Pulmonary artery endothelial cell (primary cell): ENCODE results near the gene SUN5. TPM values are rescaled to one million over a fixed set of nuclear protein-coding genes. Genes with fewer than 3 reads are reported as not detected.
"Not testable (repeated sequence)": the region's sequence is repeated elsewhere in the genome, so short reads cannot be mapped to it uniquely, and the experiment has no call there.

ENCODE experiments used
- DNase-seq: peaks from one replicate; pipeline ENCODE4 v3.0.0-alpha.2; 2011; ENCODE audit warnings: low read depth, low spot score
- total RNA-seq: library from RNA; depleted of rRNA; stranded (reverse); fragments of >200 nt; gene quantifications from 2 replicates; pipeline ENCODE4 v1.2.3, GENCODE V29; 2014

Gene SUN5
- total RNA-seq, 1 donor from 2014 or later, result not detected

GRCh38 chr20:32977281-32978008 lies 26.8 kb downstream of the SUN5 start:
- no peak for DNase-seq

DNA sequence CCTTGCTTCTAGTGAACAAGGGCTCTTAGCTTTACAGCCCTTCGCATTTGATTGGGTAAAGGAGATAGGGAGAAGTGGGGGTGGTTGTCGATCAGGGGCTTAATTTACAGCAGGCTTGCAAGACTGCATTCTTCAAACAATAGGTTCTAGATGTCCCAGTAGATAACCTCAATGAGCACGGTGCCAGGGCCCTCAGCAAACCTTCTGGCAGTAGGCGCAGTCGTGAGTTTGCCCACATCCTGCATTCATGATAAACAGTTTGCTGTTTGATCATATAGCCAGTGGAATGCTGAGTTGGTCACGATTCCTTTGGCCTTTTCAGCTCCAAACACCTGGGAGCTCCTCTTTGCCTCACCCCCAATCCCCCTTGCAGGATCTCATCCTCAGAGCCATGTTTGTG lies 27.5 kb downstream of the SUN5 start:
- no peak for DNase-seq

DNA sequence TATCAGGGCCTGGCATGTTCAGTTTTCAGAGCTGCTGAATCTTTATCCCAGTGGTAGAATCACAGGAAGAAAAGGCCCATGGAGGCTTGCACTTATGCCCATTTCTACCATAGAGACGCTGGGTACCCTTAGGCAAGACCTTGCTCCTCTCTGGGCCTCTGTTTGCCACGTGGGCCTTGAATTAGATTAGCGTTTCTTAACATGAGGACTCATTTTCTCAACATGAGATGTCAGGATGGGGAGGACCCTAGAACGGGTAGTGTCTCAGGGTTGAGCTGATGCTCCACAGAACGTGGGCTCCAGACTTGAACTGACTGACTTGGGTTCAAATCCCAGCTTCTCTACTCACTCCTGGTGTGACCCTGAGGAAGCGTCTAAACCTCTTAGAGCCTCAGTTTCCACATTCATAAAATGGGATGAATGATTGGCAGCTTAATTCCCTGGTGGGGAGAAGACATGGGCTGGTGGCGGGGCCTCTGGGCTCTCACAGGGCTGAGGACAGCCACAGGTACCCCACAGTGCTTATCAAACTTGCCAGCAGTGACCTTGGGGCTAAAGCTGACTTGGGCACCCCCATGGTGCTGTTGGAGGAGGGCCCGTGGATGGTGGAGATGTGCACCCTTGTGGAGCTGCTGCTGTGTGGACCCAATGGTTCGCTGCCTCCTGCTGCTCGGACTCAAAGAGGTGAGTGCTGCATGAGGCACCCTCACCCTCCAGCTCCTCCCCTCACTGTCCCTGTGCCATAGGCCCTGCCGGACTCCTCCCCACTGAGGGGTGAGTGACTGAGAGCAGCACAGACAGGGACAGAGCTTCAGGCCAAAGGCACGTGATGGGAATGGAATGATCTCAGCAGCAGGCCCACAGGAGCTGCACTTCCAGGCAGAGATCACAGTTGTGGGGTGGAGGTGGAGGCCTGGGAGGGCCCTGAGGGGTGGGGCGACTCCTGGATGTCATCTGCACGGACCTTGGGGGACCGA lies 28.2 kb downstream of the SUN5 start:
- no peak for DNase-seq

GRCh38 chr20:32975121-32975520 lies 29.1 kb downstream of the SUN5 start:
- not testable (repeated sequence) for DNase-seq

GRCh38 chr20:32974204-32975064 lies 29.8 kb downstream of the SUN5 start:
- DNase-seq, result not testable (repeated sequence)

GRCh38 chr20:32973077-32973717 lies 31.0 kb downstream of the SUN5 start:
- no peak for DNase-seq

- DNase-seq, result no peak
These were observed 31.8 kb downstream of the SUN5 start for GRCh38 chr20:32972181-32973076.

- no peak for DNase-seq
These were observed 32.5 kb downstream of the SUN5 start for GRCh38 chr20:32971703-32972161.

DNA sequence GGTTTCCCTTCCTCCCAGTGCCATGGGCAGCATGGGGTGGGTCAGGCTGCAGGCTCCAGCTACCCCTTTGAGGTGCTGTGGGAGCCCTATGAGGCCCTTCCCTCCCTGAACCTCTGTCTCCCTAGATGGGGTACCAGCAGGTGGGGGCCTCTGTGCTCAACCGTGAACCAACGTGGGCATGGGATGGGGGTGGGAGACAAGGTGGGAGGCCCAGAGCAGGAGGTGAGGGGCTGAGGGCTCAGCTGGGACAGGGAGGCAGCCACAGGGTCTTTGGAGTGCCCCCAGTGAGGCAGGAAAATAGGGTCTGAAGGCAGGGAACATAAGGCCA lies 33.3 kb downstream of the SUN5 start:
- no peak for DNase-seq

- no peak for DNase-seq
These were observed 33.9 kb downstream of the SUN5 start for GRCh38 chr20:32970115-32970972.

DNA sequence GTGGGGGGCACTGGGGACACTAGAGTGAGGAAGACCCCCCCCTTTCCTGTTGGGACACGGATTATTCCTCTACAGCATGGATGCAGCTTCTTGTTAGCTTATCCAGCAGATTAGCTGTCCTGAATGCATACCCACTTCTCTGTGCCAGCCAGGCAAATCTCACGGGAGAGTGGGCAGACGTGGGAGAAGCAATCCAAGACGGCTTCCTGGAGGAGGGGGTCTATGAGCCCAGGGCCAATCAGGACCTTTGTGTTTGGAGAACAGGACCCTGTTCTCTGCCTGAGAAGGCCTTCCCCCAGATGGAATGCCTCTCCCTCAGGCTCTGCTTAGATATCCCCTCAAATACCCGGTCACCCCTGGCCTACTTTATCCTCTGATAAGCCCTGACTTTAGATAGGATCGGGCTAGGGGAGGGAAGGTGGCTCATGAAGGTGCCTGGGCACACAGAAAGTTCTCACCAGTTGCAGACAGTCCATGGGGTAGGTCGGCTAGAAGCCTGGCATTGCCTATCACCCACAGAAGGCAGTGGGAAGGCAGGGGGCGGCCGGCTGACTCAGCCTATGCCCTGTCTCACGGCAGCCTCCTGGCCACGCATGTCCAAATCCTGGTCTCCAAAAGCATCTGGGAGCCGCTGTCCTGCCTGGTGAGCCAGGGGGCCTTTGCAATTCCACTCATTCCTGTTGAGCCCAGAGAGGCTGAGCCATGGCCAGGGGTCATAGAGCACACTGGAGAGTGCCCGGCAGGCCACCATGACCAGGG lies 34.7 kb downstream of the SUN5 start:
- DNase-seq, result no peak

DNA sequence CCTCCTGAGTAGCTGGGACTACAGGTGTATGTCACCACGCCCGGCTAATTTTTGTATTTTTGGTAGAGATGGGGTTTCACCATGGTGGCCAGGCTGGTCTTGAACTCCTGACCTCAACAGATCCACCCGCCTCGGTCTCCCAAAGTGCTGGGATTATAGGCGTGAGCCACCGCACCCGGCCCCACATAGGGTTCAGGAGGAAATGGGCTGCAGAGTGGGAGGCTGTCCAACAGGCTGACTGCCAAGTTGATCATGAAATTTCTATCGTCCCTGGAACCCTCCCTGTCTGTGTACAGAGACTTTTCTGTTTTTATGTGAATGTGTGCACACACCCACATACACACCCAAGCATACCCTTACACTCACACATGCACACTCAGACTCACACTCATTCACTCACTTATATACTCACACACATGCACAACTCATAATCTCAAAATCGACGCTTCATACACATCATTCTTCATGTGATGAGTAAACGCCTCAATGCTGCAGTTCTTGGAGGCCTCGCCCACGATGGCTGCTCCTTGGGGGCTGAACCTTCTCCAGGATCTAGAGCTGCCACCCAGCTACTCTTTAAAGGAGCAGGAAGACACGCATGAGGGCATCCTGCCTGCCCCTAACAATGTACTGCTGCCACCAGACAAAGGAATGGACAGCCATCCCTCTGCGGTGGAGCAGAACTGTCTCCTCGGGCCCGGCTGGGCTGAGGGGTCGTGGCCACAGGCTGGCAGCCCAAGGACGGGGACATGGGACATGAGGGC lies 35.6 kb downstream of the SUN5 start:
- no peak for DNase-seq

GRCh38 chr20:32967961-32968457 lies 36.2 kb downstream of the SUN5 start:
- DNase-seq, result no peak

DNA sequence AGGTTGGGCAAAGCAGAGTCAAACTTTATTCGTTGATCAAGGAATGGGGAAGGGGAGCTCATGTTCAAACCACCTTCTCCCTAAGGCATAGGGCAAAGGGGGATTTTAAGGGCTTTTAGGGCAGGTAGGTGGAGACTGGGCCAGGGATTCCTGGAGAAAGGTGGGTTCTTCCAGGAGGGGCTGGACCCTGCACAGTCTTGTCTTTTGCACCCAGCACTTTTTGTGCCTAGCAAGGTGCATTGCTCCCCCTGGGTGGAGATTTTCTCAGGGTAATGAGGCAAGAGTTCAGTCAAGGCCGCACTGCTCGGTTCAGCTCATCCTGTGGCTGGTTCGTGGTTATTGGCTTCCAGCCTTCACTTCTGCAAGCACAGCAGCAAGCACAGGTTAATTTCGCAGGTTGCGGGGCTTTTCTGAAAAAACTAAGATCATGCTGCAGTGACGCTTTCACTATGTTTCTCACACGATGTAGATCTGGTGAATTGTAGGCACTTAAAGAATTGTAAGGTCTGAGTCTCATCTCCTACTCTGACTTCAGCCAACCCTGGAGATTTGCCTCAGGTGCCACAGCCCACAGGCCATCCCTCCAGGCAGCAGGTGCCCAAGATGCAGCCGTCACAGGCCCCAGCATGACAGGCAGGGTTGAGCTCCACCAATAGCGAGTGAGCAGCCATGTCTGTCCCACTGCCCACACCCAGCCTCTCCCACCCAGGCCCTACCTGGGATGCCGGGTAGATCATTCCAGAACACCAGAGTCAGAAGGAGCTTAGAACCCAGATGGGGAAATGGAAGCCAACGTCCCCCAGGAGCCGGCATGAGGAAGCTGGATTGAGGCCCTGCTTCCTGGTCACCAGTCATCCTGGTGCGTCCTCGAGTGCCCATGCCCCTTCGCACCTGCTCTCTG lies 37.1 kb downstream of the SUN5 start:
- no peak for DNase-seq

GRCh38 chr20:32966382-32966781 lies 37.9 kb downstream of the SUN5 start:
- no peak for DNase-seq
